Measurements from ENCODE around the gene AQP9.

The AQP9 gene

DNA sequence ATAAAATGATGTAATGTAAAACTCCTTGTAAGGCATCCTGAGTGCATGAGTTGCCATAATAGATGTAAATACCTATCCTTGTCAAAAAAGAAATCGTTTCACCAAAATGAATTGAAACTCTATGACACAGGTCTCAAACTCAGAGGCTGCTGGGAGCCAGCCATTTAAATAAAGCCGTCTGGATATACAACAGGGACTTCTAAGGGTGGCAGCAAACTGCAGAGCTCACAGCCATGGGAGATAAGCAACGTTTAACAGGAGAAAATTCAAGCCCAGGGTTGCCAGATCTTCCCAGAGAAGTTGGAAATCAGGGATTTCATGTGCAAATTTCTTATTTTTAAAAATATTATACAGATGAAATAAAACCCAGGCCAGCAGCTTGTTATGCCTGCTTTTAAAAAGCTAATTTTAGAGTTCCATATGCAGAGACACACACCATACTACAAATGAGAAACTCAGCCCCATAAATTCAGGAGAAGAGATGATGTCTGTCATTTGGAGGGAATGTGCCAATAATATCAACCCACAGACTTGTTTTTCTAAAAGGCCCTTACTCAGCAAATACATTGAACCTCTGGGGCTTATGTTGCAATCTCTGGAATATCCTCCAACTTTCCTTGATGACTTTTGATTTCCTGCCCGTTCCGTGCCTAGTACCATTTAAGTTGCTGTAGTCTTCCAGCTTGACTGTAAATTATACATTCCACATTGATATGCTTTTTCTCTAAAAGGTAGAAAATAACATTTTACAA is 75.6 kb downstream of the AQP9 start:
- DNase-seq, result no peak
- in situ Hi-C loops (cut with HindIII; ENCODE audit: low pct_ligation_motif_present, low pct_unique_long_range_greater_than_20kb, low sequenced_read_pairs), result no loop called here

DNA sequence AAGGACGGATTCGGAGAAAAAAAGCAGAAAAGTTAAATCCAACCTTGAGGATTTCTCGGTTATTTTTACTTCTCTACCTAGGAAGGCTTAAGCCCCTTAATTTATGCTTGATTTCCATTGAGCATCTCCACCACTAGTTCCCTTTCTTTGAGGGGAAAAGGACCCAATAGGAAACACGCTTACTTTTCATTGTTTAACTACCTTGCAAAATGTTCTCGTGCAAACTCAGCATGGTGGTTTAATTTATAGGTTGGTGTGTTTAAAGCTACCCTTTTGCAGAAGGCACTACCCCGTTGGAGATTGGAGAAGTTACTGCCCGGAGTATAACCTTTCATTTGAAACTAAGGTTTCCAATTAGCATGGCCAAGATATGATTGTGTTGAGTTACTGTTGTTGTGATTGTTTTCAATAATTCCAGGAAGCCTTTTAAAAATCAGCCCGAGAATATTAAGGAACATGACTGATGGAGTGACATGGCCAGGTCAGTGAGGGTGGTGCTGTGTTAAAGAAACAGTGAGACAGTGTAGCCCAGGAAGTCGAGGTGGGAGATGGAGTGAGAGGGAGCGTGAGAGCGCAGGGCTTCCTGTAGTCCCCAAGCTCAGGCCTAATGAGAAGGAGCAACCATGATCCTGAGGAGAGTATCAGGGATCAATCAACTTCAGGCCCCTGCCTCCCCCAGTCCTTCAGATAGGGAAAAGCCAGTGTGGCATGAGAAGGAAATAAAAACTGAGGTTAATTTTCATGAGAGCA is 76.6 kb downstream of the AQP9 start:
- in situ Hi-C loops (cut with HindIII; ENCODE audit: low pct_ligation_motif_present, low pct_unique_long_range_greater_than_20kb, low sequenced_read_pairs), result no loop called here

GRCh38 chr15:58217460-58217859 is 79.3 kb downstream of the AQP9 start:
- in situ Hi-C loops (cut with HindIII; ENCODE audit: low pct_ligation_motif_present, low pct_unique_long_range_greater_than_20kb, low sequenced_read_pairs), result no loop called here
- no peak for DNase-seq

More for the DNA sequence above, 76.6 kb downstream of the AQP9 start:
- no peak for DNase-seq

DNA sequence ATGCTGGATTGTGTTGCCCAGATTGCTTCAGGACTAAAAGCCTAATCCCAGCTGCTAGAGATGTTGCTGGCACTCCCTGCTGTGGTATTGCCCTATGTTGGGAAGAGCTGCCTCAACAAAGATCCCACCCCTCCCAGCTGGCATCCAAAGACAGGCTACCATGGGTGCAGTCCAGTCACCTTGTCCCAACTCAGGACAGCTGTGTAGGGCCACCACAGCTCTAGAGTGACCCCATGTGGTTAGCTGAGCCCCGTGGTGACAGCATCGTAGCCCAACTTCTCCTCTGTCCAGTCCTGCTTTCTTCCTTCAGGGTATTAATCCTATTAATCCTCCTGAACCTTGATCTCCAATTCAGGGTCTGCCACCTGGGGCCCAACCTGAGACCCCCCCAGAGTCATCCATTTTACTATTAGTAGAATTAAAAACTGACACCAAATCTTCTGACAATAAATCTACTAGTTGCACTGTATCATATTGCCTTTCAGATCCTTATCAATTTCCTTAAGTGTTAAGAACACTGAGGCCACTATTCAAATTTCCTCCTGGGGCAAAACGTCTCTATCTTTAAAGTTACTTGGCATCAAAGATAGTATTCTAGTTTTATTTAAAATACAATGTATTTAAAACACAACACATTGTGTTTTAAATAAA is 83.5 kb downstream of the AQP9 start:
- in situ Hi-C loops (cut with HindIII; ENCODE audit: low pct_ligation_motif_present, low pct_unique_long_range_greater_than_20kb, low sequenced_read_pairs), result no loop called here
- DNase-seq, result peak; percentile 27

- in situ Hi-C loops (cut with HindIII; ENCODE audit: low pct_ligation_motif_present, low pct_unique_long_range_greater_than_20kb, low sequenced_read_pairs), result no loop called here
- DNase-seq, result no peak
Measured at GRCh38 chr15:58222679-58223078, 84.5 kb downstream of the AQP9 start.

- in situ Hi-C loops (cut with HindIII; ENCODE audit: low pct_ligation_motif_present, low pct_unique_long_range_greater_than_20kb, low sequenced_read_pairs), result no loop called here
- no peak for DNase-seq
Measured at GRCh38 chr15:58223432-58223831, 85.3 kb downstream of the AQP9 start.

GRCh38 chr15:58224068-58224467 is 85.9 kb downstream of the AQP9 start:
- in situ Hi-C loops (cut with HindIII; ENCODE audit: low pct_ligation_motif_present, low pct_unique_long_range_greater_than_20kb, low sequenced_read_pairs), result no loop called here
- no peak for DNase-seq

- in situ Hi-C loops (cut with HindIII; ENCODE audit: low pct_ligation_motif_present, low pct_unique_long_range_greater_than_20kb, low sequenced_read_pairs), result no loop called here
- peak; percentile 80 for DNase-seq
Measured at GRCh38 chr15:58227706-58228543, 89.7 kb downstream of the AQP9 start.

DNA sequence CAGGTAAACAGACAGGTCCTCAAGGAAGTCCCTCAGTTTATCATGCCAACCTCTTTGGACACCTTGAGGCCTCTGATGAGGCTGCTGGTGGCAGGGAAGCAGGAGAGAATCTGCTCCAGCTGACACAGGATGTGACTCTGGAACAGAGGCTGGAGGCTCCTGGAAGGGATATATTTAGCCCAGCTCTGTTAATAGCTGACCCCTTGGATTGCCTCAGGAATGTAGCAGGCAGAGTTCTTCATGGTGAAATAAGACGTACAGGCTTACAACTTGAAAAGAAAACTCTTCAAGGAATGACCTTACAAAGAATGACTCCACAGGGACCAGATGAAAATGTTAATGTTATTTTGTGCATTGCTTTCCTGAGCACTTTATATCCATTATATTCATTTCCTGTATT is 90.5 kb downstream of the AQP9 start:
- DNase-seq, result peak; percentile 87
- in situ Hi-C loops (cut with HindIII; ENCODE audit: low pct_ligation_motif_present, low pct_unique_long_range_greater_than_20kb, low sequenced_read_pairs), result no loop called here

- in situ Hi-C loops (cut with HindIII; ENCODE audit: low pct_ligation_motif_present, low pct_unique_long_range_greater_than_20kb, low sequenced_read_pairs), result no loop called here
- peak; percentile 26 for DNase-seq
Measured at GRCh38 chr15:58229297-58229768, 91.2 kb downstream of the AQP9 start.

DNA sequence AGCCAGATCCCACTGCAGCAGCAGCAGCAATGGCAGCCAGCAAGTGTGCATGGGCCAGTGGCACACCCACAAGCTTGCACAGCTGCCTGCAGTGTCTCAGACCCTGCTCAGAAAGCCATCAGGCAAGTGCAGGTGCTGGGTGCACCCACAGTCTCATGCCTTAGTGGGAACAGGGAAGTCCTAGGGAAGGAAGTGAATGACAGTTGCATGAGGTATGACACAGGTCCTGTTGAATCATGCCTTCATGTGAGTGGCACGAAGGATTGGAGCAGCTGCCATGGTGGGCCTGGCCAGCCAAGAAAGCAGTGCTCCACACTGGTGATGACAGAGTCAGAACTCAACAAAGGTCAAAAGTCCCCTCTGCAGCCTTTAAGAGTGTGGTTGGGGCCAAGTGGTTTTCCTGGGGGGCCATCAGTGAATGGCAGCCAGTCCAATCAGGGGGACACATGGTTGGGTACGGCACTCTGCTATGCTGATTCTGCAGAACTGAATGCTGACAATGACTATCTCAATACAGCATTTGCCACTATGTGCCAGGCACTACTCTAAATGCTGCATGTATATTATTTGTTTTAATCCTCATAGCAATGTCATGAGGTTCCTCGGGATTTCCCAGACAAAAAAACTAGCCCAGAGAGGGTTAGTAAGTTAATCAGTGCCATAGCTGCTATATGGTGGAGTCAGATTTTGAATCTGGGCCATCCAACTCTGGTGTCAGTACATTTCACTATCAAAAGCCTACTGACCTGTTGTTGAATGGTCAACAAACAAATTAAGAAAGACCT is 94.3 kb downstream of the AQP9 start:
- in situ Hi-C loops (cut with HindIII; ENCODE audit: low pct_ligation_motif_present, low pct_unique_long_range_greater_than_20kb, low sequenced_read_pairs), result no loop called here
- DNase-seq, result no peak

DNA sequence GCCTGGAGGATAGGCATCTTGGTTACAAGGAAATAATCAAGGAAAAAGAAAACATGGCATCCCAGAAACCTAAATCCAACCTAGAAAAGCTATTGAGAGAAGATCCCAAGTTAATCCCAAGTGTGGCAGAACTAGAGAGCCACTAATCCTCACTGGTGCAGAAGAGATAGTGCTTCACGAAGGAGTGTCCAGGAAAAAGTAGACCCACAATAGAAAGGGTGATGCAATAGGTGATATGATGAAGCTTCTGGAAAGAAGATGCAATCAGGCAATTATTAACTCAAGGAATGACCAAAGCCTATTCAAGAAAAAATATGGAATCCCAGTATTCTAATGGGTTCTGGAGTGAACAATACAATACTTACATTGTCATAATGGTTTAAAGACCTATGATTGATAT is 95.2 kb downstream of the AQP9 start:
- DNase-seq, result no peak
- in situ Hi-C loops (cut with HindIII; ENCODE audit: low pct_ligation_motif_present, low pct_unique_long_range_greater_than_20kb, low sequenced_read_pairs), result no loop called here

Data from ACHN (cell line).